Measurements from ENCODE around the gene RGL4. TPM values are rescaled to one million over a fixed set of nuclear protein-coding genes. Genes with fewer than 3 reads are reported as not detected.

RGL4 gene
- total and polyA plus RNA-seq, 2 experiments from 2014 or later = 0.16 TPM; not detected in 1

DNA sequence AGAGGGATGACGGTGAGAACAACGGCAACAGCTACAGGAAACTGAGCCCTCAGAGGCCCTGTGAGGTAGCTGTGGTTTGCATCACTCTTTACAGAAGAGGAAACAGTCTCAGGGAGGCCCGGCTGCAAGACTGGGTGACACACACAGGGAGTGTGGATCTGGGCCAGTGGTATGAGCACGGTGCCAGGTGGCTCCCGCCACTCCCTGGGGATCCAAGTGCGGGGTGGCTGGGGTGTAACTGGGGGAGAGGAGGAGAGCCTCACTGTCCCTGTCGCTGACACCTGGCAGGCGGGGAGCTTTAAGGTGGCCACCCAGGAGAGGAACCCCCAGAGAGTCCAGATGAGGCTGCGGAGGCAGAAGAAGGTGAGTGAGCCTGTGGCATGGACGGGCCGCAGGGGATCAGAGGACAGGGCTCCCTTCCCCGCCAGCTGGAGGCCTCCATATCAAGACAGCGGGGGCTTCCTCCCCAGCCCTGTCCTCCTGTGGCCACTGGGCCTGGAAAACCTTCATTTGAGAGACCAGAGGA lies 5.6 kb downstream of the RGL4 start:
- H3K4me1 Mint-ChIP-seq = no peaks in the 10 kb centered on the region
- H3F3A ChIP-seq (replicated peaks; ENCODE audit: low read depth) = no peaks in the 10 kb centered on the region
- H3K4me2 ChIP-seq = no peak overlapping the region
- no peak overlapping the region for H3K4me3 Mint-ChIP-seq
- H3K4me1 ChIP-seq (ENCODE audit: insufficient read depth) = no peaks in the 10 kb centered on the region
- no peak for DNase-seq (ENCODE audit: low spot score)
- H3K9me3 Mint-ChIP-seq = no peaks in the 10 kb centered on the region
- ATAC-seq = no peak
- peaks cover 14% of the 10 kb centered on the region for H4K20me1 ChIP-seq (replicated peaks; ENCODE audit: insufficient read depth)
- H3K4me3 ChIP-seq = no peak overlapping the region
- no peaks in the 10 kb centered on the region for H3K9me2 ChIP-seq (ENCODE audit: insufficient read depth)
- no peak overlapping the region for H3K27ac ChIP-seq (ENCODE audit: low read depth)
- H3K27me3 Mint-ChIP-seq (ENCODE audit: insufficient read depth, low read depth, poor library complexity) = peaks cover 8% of the 10 kb centered on the region
- H3K79me2 ChIP-seq (replicated peaks; ENCODE audit: insufficient read depth) = peaks cover 9% of the 10 kb centered on the region
- peaks cover 21% of the 10 kb centered on the region for H3K36me3 Mint-ChIP-seq (ENCODE audit: low read depth)
- H3K36me3 ChIP-seq (ENCODE audit: insufficient read depth) = peaks cover 18% of the 10 kb centered on the region
- H2AFZ ChIP-seq = no peak overlapping the region
- no peaks in the 10 kb centered on the region for H3K27me3 ChIP-seq (ENCODE audit: insufficient read depth)
- H3K27ac Mint-ChIP-seq = no peak overlapping the region; the same call in 1 of the 2 replicates
- TF ChIP-seq, protein P1, sequence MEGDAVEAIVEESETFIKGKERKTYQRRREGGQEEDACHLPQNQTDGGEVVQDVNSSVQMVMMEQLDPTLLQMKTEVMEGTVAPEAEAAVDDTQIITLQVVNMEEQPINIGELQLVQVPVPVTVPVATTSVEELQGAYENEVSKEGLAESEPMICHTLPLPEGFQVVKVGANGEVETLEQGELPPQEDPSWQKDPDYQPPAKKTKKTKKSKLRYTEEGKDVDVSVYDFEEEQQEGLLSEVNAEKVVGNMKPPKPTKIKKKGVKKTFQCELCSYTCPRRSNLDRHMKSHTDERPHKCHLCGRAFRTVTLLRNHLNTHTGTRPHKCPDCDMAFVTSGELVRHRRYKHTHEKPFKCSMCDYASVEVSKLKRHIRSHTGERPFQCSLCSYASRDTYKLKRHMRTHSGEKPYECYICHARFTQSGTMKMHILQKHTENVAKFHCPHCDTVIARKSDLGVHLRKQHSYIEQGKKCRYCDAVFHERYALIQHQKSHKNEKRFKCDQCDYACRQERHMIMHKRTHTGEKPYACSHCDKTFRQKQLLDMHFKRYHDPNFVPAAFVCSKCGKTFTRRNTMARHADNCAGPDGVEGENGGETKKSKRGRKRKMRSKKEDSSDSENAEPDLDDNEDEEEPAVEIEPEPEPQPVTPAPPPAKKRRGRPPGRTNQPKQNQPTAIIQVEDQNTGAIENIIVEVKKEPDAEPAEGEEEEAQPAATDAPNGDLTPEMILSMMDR (conservative IDR thresholded peaks at IDR 0.05; ENCODE audit: low read depth in 2 of 2) = no peak
- TF ChIP-seq, protein P2, sequence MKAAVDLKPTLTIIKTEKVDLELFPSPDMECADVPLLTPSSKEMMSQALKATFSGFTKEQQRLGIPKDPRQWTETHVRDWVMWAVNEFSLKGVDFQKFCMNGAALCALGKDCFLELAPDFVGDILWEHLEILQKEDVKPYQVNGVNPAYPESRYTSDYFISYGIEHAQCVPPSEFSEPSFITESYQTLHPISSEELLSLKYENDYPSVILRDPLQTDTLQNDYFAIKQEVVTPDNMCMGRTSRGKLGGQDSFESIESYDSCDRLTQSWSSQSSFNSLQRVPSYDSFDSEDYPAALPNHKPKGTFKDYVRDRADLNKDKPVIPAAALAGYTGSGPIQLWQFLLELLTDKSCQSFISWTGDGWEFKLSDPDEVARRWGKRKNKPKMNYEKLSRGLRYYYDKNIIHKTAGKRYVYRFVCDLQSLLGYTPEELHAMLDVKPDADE (IDR thresholded peaks at IDR 0.05) = no peak

GRCh38 chr22:23697031-23697970 lies 6.5 kb downstream of the RGL4 start:
- H3K27ac Mint-ChIP-seq = no peak overlapping the region
- ATAC-seq (no peak), DNase-seq (ENCODE audit: low spot score) (no peak)
- Histone ChIP-seq H4K20me1 (replicated peaks; ENCODE audit: insufficient read depth) (peaks cover 23% of the 10 kb centered on the region), H3K9me2 (ENCODE audit: insufficient read depth) (no peaks in the 10 kb centered on the region), H2AFZ (no peak overlapping the region), H3F3A (replicated peaks; ENCODE audit: low read depth) (no peaks in the 10 kb centered on the region), H3K27ac (ENCODE audit: low read depth) (no peak overlapping the region), H3K4me3 (no peak overlapping the region), H3K4me1 (ENCODE audit: insufficient read depth) (no peaks in the 10 kb centered on the region), H3K79me2 (replicated peaks; ENCODE audit: insufficient read depth) (peaks cover 18% of the 10 kb centered on the region), H3K36me3 (ENCODE audit: insufficient read depth) (peaks cover 18% of the 10 kb centered on the region), H3K27me3 (ENCODE audit: insufficient read depth) (no peaks in the 10 kb centered on the region), H3K4me2 (no peak overlapping the region)
- H3K4me3 Mint-ChIP-seq = no peak overlapping the region
- no peak for TF ChIP-seq EZH2phosphoT487 (IDR thresholded peaks at IDR 0.05; ENCODE audit: unreplicated experiment)
- TF ChIP-seq EZH2 (IDR thresholded peaks at IDR 0.05; ENCODE audit: low read depth, unreplicated experiment) = no peak
- no peak for TF ChIP-seq ZNF331 (CRISPR knock-in tag; IDR thresholded peaks at IDR 0.05; ENCODE audit: low read depth)
- peaks cover 10% of the 10 kb centered on the region for H3K27me3 Mint-ChIP-seq (ENCODE audit: insufficient read depth, low read depth, poor library complexity)
- H3K36me3 Mint-ChIP-seq (ENCODE audit: low read depth) = peaks cover 26% of the 10 kb centered on the region
- H3K4me1 Mint-ChIP-seq = no peaks in the 10 kb centered on the region
- no peaks in the 10 kb centered on the region for H3K9me3 Mint-ChIP-seq

Data from GM23338 (cell line).